Vagina (tissue), 2 donors: Measurements from ENCODE around the gene PDLIM3. TPM values are rescaled to one million over a fixed set of nuclear protein-coding genes. Genes with fewer than 3 reads are reported as not detected.

ENCODE experiments used
- DNase-seq, 2 donors: peaks; one replicate each; pipeline ENCODE4 v3.0.0-alpha.2; 2017; ENCODE audit errors: extremely low spot score in 2 of 2
- H3K27ac ChIP-seq: fragments of 200-600 bp; sonication (generic); one replicate; pipeline ENCODE4 v1.5.1; 2019
- H3K27me3 ChIP-seq: fragments of 200-600 bp; sonication (generic); one replicate; pipeline ENCODE4 v1.5.1; 2019
- H3K36me3 ChIP-seq, 2 donors: fragments of 200-600 bp; sonication (generic); one replicate each; pipeline ENCODE4 v1.5.1; 2017 to 2019
- H3K4me1 ChIP-seq: fragments of 200-600 bp; sonication (generic); one replicate; pipeline ENCODE4 v1.5.1; 2019
- H3K4me3 ChIP-seq, 2 donors: fragments of 200-600 bp; sonication (generic); 1 replicate in 1 of 2; 2 replicates in 1 of 2; pipeline ENCODE4 v1.5.1; 2016 to 2019
- H3K9me3 ChIP-seq: fragments of 200-600 bp; sonication (generic); one replicate; pipeline ENCODE4 v1.5.1; 2019
- POLR2A ChIP-seq, 2 donors: fragments of 450-650 bp; IDR thresholded peaks; one replicate each; pipeline ENCODE4 v1.6.1; 2017; ENCODE audit warnings: antibody characterized with exemption in 2 of 2, mild to moderate bottlenecking in 2 of 2, moderate library complexity in 2 of 2
- POLR2AphosphoS5 ChIP-seq, 2 donors: sonication (generic); formaldehyde crosslinking; IDR thresholded peaks; one replicate each; pipeline ENCODE4 v1.9.0; 2017; ENCODE audit warnings: antibody characterized with exemption in 2 of 2, mild to moderate bottlenecking in 2 of 2, low read depth in 1 of 2; ENCODE audit not compliant: insufficient read depth in 1 of 2
- intact Hi-C: fragments of 100-400 bp; cut with DNase I; formaldehyde crosslinking; loops from one replicate; pipeline ENCODE4 v1.15.1; 2023
- total RNA-seq: library from RNA; depleted of rRNA; stranded (reverse); fragments of >200 nt; gene quantifications from one replicate; pipeline ENCODE4 v1.2.3, GENCODE V29; 2016
- TF ChIP-seq, protein P1 (sequence below), 3 experiments: fragments of 450-650 bp in 2 of 3; fragments of 200-600 bp in 1 of 3; sonication (generic) in 1 of 3; IDR thresholded peaks; one replicate each; pipeline ENCODE4 v1.5.1; 2017 to 2019; ENCODE audit warnings: antibody characterized with exemption in 3 of 3, mild to moderate bottlenecking in 2 of 3, moderate library complexity in 2 of 3

Gene PDLIM3
- total RNA-seq, 1 donor from 2014 or later: 148 TPM

DNA sequence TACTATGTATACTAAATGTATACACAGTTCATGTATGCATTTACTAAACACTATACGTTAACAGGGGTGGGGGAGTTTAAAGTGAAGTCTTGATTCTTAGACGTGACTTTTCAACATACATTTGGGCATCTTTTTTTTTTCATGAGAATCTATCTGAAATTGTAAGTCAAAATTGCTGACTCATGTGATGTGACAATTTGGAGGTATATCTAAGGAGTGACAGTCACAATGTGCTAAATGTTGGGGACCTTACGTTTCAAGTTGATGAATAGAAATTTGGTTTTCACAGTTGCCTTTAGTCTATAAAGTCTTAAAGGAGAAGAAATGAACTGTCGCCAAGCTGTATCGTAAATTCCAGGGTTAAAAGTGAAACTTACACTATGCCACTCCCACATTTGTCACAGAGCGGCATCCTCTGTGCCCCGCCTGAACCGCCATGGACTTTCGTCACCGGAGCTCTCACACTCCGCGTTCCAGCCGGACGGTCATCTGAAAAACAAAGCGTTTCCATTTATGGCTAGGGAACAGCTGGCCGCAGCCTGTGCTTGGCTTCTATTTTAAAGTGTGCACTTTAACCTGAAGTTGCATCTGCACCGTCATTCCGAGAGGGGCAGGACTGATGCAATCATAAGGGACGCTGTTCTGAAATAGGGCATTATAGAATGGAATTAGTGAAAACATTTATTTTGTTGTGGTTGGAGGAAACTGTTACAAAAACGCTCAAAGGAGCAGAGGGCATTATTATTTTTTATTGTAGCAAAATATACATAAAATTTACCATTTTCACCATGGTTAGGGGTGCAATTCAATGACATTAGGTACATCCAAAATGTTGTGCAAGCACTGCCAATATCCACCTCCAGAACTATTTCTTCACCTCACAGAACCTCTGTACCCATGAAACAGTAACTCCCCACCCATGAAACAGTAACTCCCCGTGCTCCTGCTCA, 30.9 kb downstream of the PDLIM3 start:
- H3K9me3 ChIP-seq: no peaks in the 10 kb centered on the region
- DNase-seq: no peak
- H3K4me1 ChIP-seq: no peaks in the 10 kb centered on the region
- peak overlapping the region; percentile 63 for H3K27ac ChIP-seq
- H3K27me3 ChIP-seq: no peaks in the 10 kb centered on the region
- peak overlapping the region; percentile 18 to 22 for H3K4me3 ChIP-seq
- no peaks in the 10 kb centered on the region for H3K36me3 ChIP-seq
- intact Hi-C loops: loop anchor here (5.0 kb wide), 1 partner anchor 418 kb away; no protein-coding TSS in a partner anchor
- TF ChIP-seq, protein P1, sequence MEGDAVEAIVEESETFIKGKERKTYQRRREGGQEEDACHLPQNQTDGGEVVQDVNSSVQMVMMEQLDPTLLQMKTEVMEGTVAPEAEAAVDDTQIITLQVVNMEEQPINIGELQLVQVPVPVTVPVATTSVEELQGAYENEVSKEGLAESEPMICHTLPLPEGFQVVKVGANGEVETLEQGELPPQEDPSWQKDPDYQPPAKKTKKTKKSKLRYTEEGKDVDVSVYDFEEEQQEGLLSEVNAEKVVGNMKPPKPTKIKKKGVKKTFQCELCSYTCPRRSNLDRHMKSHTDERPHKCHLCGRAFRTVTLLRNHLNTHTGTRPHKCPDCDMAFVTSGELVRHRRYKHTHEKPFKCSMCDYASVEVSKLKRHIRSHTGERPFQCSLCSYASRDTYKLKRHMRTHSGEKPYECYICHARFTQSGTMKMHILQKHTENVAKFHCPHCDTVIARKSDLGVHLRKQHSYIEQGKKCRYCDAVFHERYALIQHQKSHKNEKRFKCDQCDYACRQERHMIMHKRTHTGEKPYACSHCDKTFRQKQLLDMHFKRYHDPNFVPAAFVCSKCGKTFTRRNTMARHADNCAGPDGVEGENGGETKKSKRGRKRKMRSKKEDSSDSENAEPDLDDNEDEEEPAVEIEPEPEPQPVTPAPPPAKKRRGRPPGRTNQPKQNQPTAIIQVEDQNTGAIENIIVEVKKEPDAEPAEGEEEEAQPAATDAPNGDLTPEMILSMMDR (IDR thresholded peaks at IDR 0.05): no peak
- no peak for TF ChIP-seq POLR2A (IDR thresholded peaks at IDR 0.05)
- TF ChIP-seq POLR2AphosphoS5 (IDR thresholded peaks at IDR 0.05; ENCODE audit: insufficient read depth in 1 of 2, low read depth in 1 of 2): peak; percentile 72 to 75

DNA sequence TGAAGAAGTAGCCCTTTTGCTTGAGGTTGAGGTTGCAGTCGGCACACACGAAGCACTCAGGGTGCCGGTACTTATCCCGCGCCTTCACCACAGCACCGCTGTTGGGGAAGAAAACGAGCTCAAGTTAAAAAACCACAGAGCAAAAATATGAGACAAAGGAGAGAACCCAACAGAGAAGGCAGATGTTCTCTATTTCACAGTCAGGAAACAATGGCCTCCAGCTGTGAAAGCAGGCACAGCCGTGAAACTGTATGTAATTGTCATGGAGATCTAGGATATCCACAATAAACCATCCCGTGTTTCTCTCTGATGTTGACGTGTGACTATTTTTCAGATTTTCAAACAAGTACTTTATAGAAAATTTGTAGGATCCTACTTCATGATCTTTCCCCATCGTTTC, 32.9 kb downstream of the PDLIM3 start:
- Histone ChIP-seq H3K9me3 (no peaks in the 10 kb centered on the region), H3K4me1 (no peaks in the 10 kb centered on the region), H3K36me3 (no peaks in the 10 kb centered on the region), H3K27me3 (no peaks in the 10 kb centered on the region), H3K27ac (no peak overlapping the region), H3K4me3 (no peak overlapping the region)
- TF ChIP-seq, protein P1 (IDR thresholded peaks at IDR 0.05): no peak
- TF ChIP-seq POLR2A (IDR thresholded peaks at IDR 0.05) (no peak), POLR2AphosphoS5 (IDR thresholded peaks at IDR 0.05; ENCODE audit: insufficient read depth in 1 of 2, low read depth in 1 of 2) (no peak)
- intact Hi-C loops: loop anchor here (5.0 kb wide), 1 partner anchor 420 kb away; no protein-coding TSS in a partner anchor
- no peak for DNase-seq

DNA sequence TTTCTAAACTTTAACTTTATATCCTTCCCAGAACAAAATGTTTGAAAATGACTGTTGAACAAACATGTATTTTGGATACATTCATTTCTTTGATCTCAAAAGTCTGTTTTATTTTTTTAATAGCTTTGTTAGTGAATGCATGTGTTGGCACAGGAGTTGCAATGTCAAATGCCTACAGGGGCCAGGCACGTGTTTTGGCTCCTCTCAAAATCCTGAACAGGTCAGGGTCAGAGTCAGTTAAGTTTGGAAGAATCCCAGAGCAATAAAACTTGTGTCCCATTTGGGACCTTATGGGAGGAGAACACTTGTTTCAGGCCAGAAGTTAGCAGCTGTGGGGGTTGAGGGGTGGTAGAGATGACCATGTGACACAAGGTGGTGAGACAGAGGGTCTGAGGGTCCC, 34.7 kb downstream of the PDLIM3 start:
- H3K4me3 ChIP-seq: no peak overlapping the region
- TF ChIP-seq, protein P1 (IDR thresholded peaks at IDR 0.05): no peak
- TF ChIP-seq POLR2AphosphoS5 (IDR thresholded peaks at IDR 0.05; ENCODE audit: insufficient read depth in 1 of 2, low read depth in 1 of 2) (no peak), POLR2A (IDR thresholded peaks at IDR 0.05) (no peak)
- no peak for DNase-seq
- H3K27me3 ChIP-seq: no peaks in the 10 kb centered on the region
- no peaks in the 10 kb centered on the region for H3K36me3 ChIP-seq
- H3K4me1 ChIP-seq: no peaks in the 10 kb centered on the region
- no peaks in the 10 kb centered on the region for H3K9me3 ChIP-seq
- intact Hi-C loops: loop anchor here (5.0 kb wide), 1 partner anchor 422 kb away; no protein-coding TSS in a partner anchor
- H3K27ac ChIP-seq: no peak overlapping the region

DNA sequence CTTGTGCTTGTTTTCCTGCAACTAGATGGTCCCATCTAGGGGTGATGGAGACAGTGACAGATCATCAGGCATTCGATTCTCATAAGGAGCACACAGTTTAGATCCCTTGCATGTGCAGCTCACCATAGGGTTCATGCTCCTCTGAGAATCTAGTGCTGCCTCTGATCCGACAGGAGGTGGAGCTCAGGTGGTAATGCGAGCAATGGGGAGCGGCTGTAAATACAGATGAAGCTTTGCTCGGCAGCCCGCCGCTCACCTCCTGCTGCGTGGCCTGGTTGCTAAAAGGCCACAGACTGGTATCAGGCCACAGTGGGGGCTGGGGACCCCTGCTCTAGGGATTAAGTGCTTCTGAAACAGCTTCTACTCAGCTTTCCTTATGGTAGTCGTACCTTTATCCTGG, 35.3 kb downstream of the PDLIM3 start:
- Histone ChIP-seq H3K27me3 (no peaks in the 10 kb centered on the region), H3K4me3 (no peak overlapping the region), H3K36me3 (no peaks in the 10 kb centered on the region), H3K9me3 (no peaks in the 10 kb centered on the region), H3K4me1 (no peaks in the 10 kb centered on the region), H3K27ac (no peak overlapping the region)
- no peak for DNase-seq
- TF ChIP-seq POLR2AphosphoS5 (IDR thresholded peaks at IDR 0.05; ENCODE audit: insufficient read depth in 1 of 2, low read depth in 1 of 2): no peak
- TF ChIP-seq, protein P1 (IDR thresholded peaks at IDR 0.05): no peak
- TF ChIP-seq POLR2A (IDR thresholded peaks at IDR 0.05): no peak
- intact Hi-C loops: loop anchor here (5.0 kb wide), 1 partner anchor 422 kb away; no protein-coding TSS in a partner anchor

DNA sequence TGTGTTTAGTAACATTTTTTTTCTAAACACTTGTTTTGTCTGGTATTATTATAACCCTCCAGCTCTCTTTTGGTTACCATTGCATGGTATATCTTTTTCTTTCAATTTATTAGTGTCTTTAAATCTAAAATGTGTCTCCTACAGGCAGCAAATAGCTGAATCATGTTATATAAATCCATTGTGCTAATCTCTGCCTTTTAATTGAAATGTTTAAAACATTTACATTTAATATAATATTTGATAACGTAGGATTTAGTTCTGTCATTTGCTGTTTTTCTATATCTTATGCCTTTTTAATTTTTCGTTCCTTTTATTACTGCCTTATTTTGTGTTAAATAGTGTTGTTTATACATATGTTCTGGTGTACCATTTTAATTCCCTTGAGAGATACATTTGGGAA, 46.7 kb downstream of the PDLIM3 start:
- H3K36me3 ChIP-seq: no peaks in the 10 kb centered on the region
- no peak overlapping the region for H3K27ac ChIP-seq
- H3K4me3 ChIP-seq: no peak overlapping the region
- H3K9me3 ChIP-seq: no peaks in the 10 kb centered on the region
- no peaks in the 10 kb centered on the region for H3K27me3 ChIP-seq
- DNase-seq: no peak
- intact Hi-C loops: no loop called here
- no peaks in the 10 kb centered on the region for H3K4me1 ChIP-seq
- TF ChIP-seq, protein P1 (IDR thresholded peaks at IDR 0.05): no peak
- TF ChIP-seq POLR2A (IDR thresholded peaks at IDR 0.05): no peak
- TF ChIP-seq POLR2AphosphoS5 (IDR thresholded peaks at IDR 0.05; ENCODE audit: insufficient read depth in 1 of 2, low read depth in 1 of 2): no peak
